ENCODE measurements around the gene DTWD2.
"Not testable (repeated sequence)": the region's sequence is repeated elsewhere in the genome, so short reads cannot be mapped to it uniquely, and the experiment has no call there.

DTWD2 gene

DNA sequence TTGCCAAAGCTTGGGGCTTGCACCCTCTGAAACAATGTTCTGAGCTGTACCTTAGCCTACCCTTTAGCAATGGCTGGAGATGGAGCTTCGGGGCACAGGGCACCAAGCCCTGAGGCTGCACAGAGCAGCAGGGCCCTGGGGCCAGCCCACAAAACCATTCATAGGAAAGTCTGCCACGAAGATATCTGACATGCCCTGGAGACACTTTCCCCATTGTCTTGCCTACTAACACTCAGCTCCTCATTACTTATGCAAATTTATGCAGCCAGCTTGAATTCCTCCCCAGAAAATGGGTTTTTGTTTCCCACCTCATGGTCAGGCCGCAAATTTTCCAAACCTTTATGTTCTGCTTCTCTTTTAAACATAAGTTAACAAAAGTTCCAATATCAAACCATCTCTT is 105.7 kb downstream of the DTWD2 start:
- TF ChIP-seq, protein P1, sequence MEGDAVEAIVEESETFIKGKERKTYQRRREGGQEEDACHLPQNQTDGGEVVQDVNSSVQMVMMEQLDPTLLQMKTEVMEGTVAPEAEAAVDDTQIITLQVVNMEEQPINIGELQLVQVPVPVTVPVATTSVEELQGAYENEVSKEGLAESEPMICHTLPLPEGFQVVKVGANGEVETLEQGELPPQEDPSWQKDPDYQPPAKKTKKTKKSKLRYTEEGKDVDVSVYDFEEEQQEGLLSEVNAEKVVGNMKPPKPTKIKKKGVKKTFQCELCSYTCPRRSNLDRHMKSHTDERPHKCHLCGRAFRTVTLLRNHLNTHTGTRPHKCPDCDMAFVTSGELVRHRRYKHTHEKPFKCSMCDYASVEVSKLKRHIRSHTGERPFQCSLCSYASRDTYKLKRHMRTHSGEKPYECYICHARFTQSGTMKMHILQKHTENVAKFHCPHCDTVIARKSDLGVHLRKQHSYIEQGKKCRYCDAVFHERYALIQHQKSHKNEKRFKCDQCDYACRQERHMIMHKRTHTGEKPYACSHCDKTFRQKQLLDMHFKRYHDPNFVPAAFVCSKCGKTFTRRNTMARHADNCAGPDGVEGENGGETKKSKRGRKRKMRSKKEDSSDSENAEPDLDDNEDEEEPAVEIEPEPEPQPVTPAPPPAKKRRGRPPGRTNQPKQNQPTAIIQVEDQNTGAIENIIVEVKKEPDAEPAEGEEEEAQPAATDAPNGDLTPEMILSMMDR (IDR thresholded peaks at IDR 0.05; ENCODE audit: low read depth, low read length) = no peak
- DNase-seq = no peak
- H3K4me1 ChIP-seq = no peaks in the 10 kb centered on the region
- no peaks in the 10 kb centered on the region for H3K9me3 ChIP-seq
- H3K4me3 ChIP-seq (ENCODE audit: low read depth, low read length) = no peak overlapping the region
- H3K36me3 ChIP-seq = no peaks in the 10 kb centered on the region
- H3K27me3 ChIP-seq = no peaks in the 10 kb centered on the region

DNA sequence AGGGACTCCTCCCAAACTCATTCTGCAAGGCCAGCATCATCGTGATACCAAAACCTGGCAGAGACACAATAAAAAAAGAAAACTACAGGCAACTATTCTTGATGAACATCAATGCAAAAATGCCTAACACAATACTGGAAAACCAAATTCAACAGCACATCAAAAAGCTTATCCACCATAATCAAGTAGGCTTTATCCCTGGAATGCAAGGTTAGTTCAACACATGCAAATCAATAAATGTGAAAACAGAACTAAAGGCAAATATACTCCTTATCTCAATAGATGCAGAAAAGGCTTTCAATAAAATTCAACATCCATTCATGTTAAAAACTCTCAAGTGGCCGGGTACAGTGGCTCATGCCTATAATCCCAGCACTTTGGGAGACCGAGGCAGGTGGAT is 111.5 kb downstream of the DTWD2 start:
- H3K27me3 ChIP-seq; DNase-seq; H3K36me3 ChIP-seq; H3K9me3 ChIP-seq; H3K4me3 ChIP-seq (ENCODE audit: low read depth, low read length); H3K4me1 ChIP-seq: not testable (repeated sequence)

DNA sequence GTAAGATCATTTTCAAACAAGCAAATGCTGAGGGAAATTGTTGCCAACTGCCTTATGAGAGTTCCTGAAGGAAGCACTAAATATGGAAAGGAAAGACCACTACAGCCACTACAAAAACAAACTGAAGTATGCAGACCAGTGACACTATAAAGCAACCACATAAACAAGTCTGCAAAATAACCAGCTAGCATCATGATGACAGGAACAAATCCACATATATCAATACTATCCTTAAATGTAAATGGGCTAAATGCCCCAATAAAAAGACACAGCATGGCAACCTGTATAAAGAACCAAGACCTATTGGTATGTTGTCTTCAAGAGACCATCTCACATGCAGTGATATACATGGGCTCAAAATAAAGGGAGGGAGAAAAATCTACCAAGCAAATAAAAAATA is 113.2 kb downstream of the DTWD2 start:
- no peaks in the 10 kb centered on the region for H3K4me1 ChIP-seq
- DNase-seq = no peak
- H3K27me3 ChIP-seq = no peaks in the 10 kb centered on the region
- no peaks in the 10 kb centered on the region for H3K36me3 ChIP-seq
- TF ChIP-seq, protein P1 (IDR thresholded peaks at IDR 0.05; ENCODE audit: low read depth, low read length) = no peak
- no peak overlapping the region for H3K4me3 ChIP-seq (ENCODE audit: low read depth, low read length)
- H3K9me3 ChIP-seq = no peaks in the 10 kb centered on the region; the same call in 1 of the 2 replicates

DNA sequence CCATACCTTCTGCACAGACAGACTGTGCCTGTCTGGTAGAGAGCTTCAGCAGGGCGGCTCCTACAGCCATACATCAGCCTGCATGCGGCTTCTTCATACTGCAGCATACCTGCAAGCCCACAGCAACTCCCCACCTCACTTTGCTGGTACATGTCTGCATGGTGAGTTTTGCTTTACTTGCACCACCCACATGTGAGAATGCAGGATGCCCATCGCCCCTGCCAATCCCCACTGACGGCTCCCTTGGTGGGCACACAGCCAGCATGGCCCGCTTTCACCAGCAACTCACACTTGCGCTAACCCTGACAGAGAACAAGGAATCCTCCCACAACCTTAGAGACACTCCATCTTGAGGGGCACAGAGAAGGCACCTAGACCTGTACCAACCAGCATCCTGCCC is 114.9 kb downstream of the DTWD2 start:
- TF ChIP-seq, protein P1 (IDR thresholded peaks at IDR 0.05; ENCODE audit: low read depth, low read length) = no peak
- H3K9me3 ChIP-seq = no peaks in the 10 kb centered on the region; the same call in 1 of the 2 replicates
- no peak for DNase-seq

DNA sequence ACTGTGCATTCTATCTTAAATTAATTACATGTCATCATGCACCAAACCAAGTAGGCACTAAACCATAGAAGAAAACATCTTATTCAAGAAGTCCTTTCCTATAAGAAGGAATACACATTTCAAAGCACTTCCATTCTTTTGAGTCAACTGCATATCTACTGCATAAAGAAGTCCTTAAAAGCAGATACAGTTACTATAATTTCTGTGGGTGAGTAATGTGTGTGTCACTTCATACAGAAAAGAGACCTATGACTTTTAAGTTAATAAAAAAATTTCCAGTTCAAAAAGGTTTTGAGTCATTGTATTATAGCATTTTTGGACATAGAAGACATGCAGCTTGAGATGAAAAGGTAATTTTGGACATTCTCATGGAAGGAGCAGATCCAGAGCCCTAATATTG is 125.0 kb downstream of the DTWD2 start:
- TF ChIP-seq, protein P1 (IDR thresholded peaks at IDR 0.05; ENCODE audit: low read depth, low read length) = no peak
- Histone ChIP-seq H3K36me3 (no peaks in the 10 kb centered on the region), H3K27me3 (no peaks in the 10 kb centered on the region), H3K9me3 (no peaks in the 10 kb centered on the region; the same call in 1 of the 2 replicates), H3K4me1 (no peaks in the 10 kb centered on the region), H3K4me3 (ENCODE audit: low read depth, low read length) (no peak overlapping the region)
- no peak for DNase-seq

More for the DNA sequence above, 114.9 kb downstream of the DTWD2 start:
- Histone ChIP-seq H3K36me3 (no peaks in the 10 kb centered on the region), H3K4me3 (ENCODE audit: low read depth, low read length) (no peak overlapping the region), H3K4me1 (no peaks in the 10 kb centered on the region), H3K27me3 (no peaks in the 10 kb centered on the region)

DNA sequence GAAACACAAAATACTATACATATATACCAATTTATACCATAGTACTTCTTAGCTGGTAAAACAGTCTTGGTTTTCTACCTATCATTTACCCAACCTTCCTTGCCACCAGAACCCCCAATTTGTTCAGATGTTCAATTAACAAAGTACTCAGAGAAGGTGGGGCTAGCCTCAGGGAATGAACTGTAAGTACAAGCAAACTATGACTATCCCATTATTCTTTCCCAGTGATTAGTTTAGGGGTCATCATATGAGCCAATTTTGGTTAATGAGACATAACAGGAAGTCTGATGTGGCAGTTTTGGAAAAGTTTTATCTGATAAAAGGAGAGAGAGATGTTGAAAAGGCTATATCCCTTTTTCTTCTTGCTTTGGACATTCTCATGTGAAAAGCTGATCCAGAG is 125.8 kb downstream of the DTWD2 start:
- TF ChIP-seq, protein P1 (IDR thresholded peaks at IDR 0.05; ENCODE audit: low read depth, low read length) = no peak
- no peaks in the 10 kb centered on the region for H3K36me3 ChIP-seq
- no peaks in the 10 kb centered on the region for H3K4me1 ChIP-seq
- no peak overlapping the region for H3K4me3 ChIP-seq (ENCODE audit: low read depth, low read length)
- H3K27me3 ChIP-seq = no peaks in the 10 kb centered on the region
- DNase-seq = no peak
- H3K9me3 ChIP-seq = no peaks in the 10 kb centered on the region; the same call in 1 of the 2 replicates

DNA sequence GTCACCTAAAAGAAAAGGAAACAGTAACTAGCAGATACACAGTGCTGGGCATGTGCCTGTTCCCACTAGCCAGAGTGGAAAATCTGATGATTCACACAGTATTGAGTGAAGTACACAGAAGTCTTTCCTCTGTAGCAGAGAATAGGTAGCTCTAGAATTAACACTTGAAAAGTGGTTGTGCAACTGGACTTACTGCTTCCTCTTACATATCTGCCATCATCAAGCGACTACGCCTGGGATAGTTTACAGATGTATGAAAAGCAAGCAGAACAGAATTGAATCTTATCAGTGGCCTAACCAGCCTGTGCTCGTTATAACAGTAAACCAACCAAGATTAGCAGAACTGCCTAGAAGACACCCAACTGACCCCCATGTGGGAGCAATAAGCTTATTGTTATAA is 130.6 kb downstream of the DTWD2 start:
- H3K4me1 ChIP-seq = no peaks in the 10 kb centered on the region

More for the DNA sequence above, 130.6 kb downstream of the DTWD2 start:
- no peaks in the 10 kb centered on the region for H3K27me3 ChIP-seq
- no peaks in the 10 kb centered on the region for H3K36me3 ChIP-seq
- DNase-seq = no peak
- no peaks in the 10 kb centered on the region for H3K9me3 ChIP-seq
- H3K4me3 ChIP-seq (ENCODE audit: low read depth, low read length) = no peak overlapping the region
- TF ChIP-seq, protein P1 (IDR thresholded peaks at IDR 0.05; ENCODE audit: low read depth, low read length) = no peak

Measured in BE2C (cell line).